GM23248 (cell line): Measurements from ENCODE around the gene OBI1. TPM values are rescaled to one million over a fixed set of nuclear protein-coding genes. Genes with fewer than 3 reads are reported as not detected.

Source experiments
- DNase-seq: peaks from one replicate; pipeline ENCODE4 v3.0.0-alpha.2; 2015
- H2AFZ ChIP-seq: fragments of 200-600 bp; sonication (generic); 2 replicates; pipeline ENCODE4 v1.6.1; 2016; ENCODE audit warnings: antibody characterized with exemption
- H3F3A ChIP-seq: fragments of 200-600 bp; sonication (generic); 2 replicates; pipeline ENCODE4 v1.6.1; 2016; ENCODE audit warnings: mild to moderate bottlenecking, antibody characterized with exemption, mixed run types; ENCODE audit not compliant: insufficient read depth
- H3K27ac ChIP-seq: fragments of 200-600 bp; sonication (generic); 2 replicates; pipeline ENCODE4 v1.5.1; 2016; ENCODE audit warnings: mild to moderate bottlenecking
- H3K27me3 ChIP-seq: fragments of 200-600 bp; sonication (generic); replicated peaks from 2 replicates; pipeline ENCODE4 v1.6.1; 2016; ENCODE audit warnings: mild to moderate bottlenecking; ENCODE audit not compliant: insufficient read depth
- H3K36me3 ChIP-seq: fragments of 200-600 bp; sonication (generic); 2 replicates; pipeline ENCODE4 v1.6.1; 2016; ENCODE audit warnings: low read depth, mild to moderate bottlenecking
- H3K4me1 ChIP-seq: fragments of 200-600 bp; sonication (generic); 2 replicates; pipeline ENCODE4 v1.6.1; 2016; ENCODE audit warnings: mild to moderate bottlenecking; ENCODE audit not compliant: insufficient read depth
- H3K4me2 ChIP-seq: fragments of 200-600 bp; sonication (generic); one replicate; pipeline ENCODE4 v1.6.1; 2016; ENCODE audit warnings: mild to moderate bottlenecking; ENCODE audit not compliant: unreplicated experiment
- H3K4me3 ChIP-seq: fragments of 200-600 bp; sonication (generic); 2 replicates; pipeline ENCODE4 v1.5.1; 2016; ENCODE audit warnings: mild to moderate bottlenecking
- H3K79me2 ChIP-seq: fragments of 200-600 bp; sonication (generic); 2 replicates; pipeline ENCODE4 v1.6.1; 2016; ENCODE audit warnings: mild to moderate bottlenecking; ENCODE audit not compliant: insufficient read depth
- H3K9ac ChIP-seq: fragments of 200-600 bp; sonication (generic); 2 replicates; pipeline ENCODE4 v1.6.1; 2016; ENCODE audit warnings: mild to moderate bottlenecking
- H3K9me2 ChIP-seq: fragments of 200-600 bp; sonication (generic); 2 replicates; pipeline ENCODE4 v1.6.1; 2016; ENCODE audit warnings: mixed run types, mild to moderate bottlenecking, moderate library complexity; ENCODE audit not compliant: insufficient read depth
- H3K9me3 ChIP-seq: fragments of 200-600 bp; sonication (generic); one replicate; pipeline ENCODE4 v1.6.1; 2017; ENCODE audit warnings: low read depth
- H4K20me1 ChIP-seq: fragments of 200-600 bp; sonication (generic); 2 replicates; pipeline ENCODE4 v1.6.0; 2016; ENCODE audit not compliant: insufficient read depth
- EZH2 ChIP-seq: fragments of 200-600 bp; sonication (generic); IDR thresholded peaks from 2 replicates; pipeline ENCODE4 v1.6.1; 2018; ENCODE audit warnings: antibody characterized with exemption, mild to moderate bottlenecking; ENCODE audit not compliant: insufficient read depth, poor library complexity, severe bottlenecking
- EZH2phosphoT487 ChIP-seq: fragments of 200-600 bp; sonication (generic); IDR thresholded peaks from 2 replicates; pipeline ENCODE4 v1.6.1; 2018; ENCODE audit warnings: antibody characterized with exemption, moderate library complexity, mild to moderate bottlenecking, low read depth; ENCODE audit not compliant: insufficient read depth
- WGBS, 2 experiments: methylation state at CpG; one replicate each; pipeline ENCODE4 v1.1.6; 2015 to 2017; ENCODE audit warnings: low lambda C conversion rate in 2 of 2, low coverage in 1 of 2; ENCODE audit errors: missing lambda C conversion rate in 2 of 2; 5-methylcytosine and 5-hydroxymethylcytosine counted together
- in situ Hi-C: fragments of 300-500 bp; cut with MboI; formaldehyde crosslinking; loops from 2 replicates; pipeline ENCODE4 v1.15.0; 2020
- polyA plus RNA-seq: library from polyadenylated mRNA; unstranded; fragments of >200 nt; fragmentation: Nextera tagmentation; extraction: Ambion mirVana; gene quantifications from 2 replicates; pipeline ENCODE4 v1.2.1, GENCODE V29; 2016
- total RNA-seq: library from RNA; depleted of rRNA; stranded (reverse); fragments of >200 nt; shearing (Covaris generic); gene quantifications from 2 replicates; pipeline ENCODE4 v1.2.3, GENCODE V29; 2014

OBI1 gene
- total and polyA plus RNA-seq, 2 experiments from 2014 or later = 7.9 to 10.6 TPM

GRCh38 chr13:78597602-78597932 lies 61.4 kb downstream of the OBI1 start:
- Histone ChIP-seq H3K27me3 (peaks cover 91% of the 10 kb centered on the region), H3K9me2 (no peaks in the 10 kb centered on the region), H3K9ac (no peak overlapping the region), H4K20me1 (no peaks in the 10 kb centered on the region), H2AFZ (no peak overlapping the region), H3K4me1 (no peaks in the 10 kb centered on the region), H3K36me3 (no peaks in the 10 kb centered on the region), H3K27ac (no peak overlapping the region), H3F3A (no peaks in the 10 kb centered on the region), H3K4me3 (no peak overlapping the region), H3K9me3 (no peaks in the 10 kb centered on the region), H3K79me2 (no peaks in the 10 kb centered on the region), H3K4me2 (no peak overlapping the region)
- WGBS, 2 experiments = 13 to 16% methylated on average over 7 of the region's 7 CpGs
- in situ Hi-C loops = no loop called here
- DNase-seq = no peak
- TF ChIP-seq EZH2phosphoT487 (0 out of 2 replicates have a peak, but pooled peaks have one; percentile 11), EZH2 (peak; percentile 48)

GRCh38 chr13:78596736-78597601 lies 62.0 kb downstream of the OBI1 start:
- Histone ChIP-seq H3K9me2 (no peaks in the 10 kb centered on the region), H3K27me3 (peaks cover 94% of the 10 kb centered on the region), H3K79me2 (no peaks in the 10 kb centered on the region), H3K36me3 (no peaks in the 10 kb centered on the region), H3K4me1 (no peaks in the 10 kb centered on the region), H3K4me3 (no peak overlapping the region), H3F3A (no peaks in the 10 kb centered on the region), H4K20me1 (no peaks in the 10 kb centered on the region), H3K9ac (no peak overlapping the region), H2AFZ (no peak overlapping the region), H3K9me3 (no peaks in the 10 kb centered on the region), H3K27ac (no peak overlapping the region), H3K4me2 (no peak overlapping the region)
- DNase-seq = no peak
- in situ Hi-C loops = no loop called here
- 5% methylated on average over 50 of the region's 50 CpGs for WGBS, 2 experiments
- TF ChIP-seq EZH2 (peak; percentile 92), EZH2phosphoT487 (0 out of 2 replicates have a peak, but pooled peaks have one; percentile 15)

- TF ChIP-seq EZH2 = no peak
- no peak overlapping the region for H3K4me2 ChIP-seq
- no peak for DNase-seq
- H4K20me1 ChIP-seq = no peaks in the 10 kb centered on the region
- H3K9me3 ChIP-seq = no peaks in the 10 kb centered on the region
- H3K36me3 ChIP-seq = no peaks in the 10 kb centered on the region
- H3K4me3 ChIP-seq = no peak overlapping the region
- in situ Hi-C loops = no loop called here
- no peaks in the 10 kb centered on the region for H3K79me2 ChIP-seq
- no peak overlapping the region for H2AFZ ChIP-seq
- H3F3A ChIP-seq = no peaks in the 10 kb centered on the region
- H3K9ac ChIP-seq = no peak overlapping the region
- peaks cover 97% of the 10 kb centered on the region for H3K27me3 ChIP-seq
- WGBS, 2 experiments = 10 to 11% methylated on average over 19 to 22 of the region's 22 CpGs
- H3K27ac ChIP-seq = no peak overlapping the region
- no peaks in the 10 kb centered on the region for H3K4me1 ChIP-seq
- H3K9me2 ChIP-seq = no peaks in the 10 kb centered on the region
Measured at GRCh38 chr13:78596399-78596735, 62.6 kb downstream of the OBI1 start.

GRCh38 chr13:78595495-78596398 lies 63.2 kb downstream of the OBI1 start:
- Histone ChIP-seq H3K4me1 (no peaks in the 10 kb centered on the region), H3K9ac (no peak overlapping the region), H3K27me3 (peaks cover 97% of the 10 kb centered on the region), H3F3A (no peaks in the 10 kb centered on the region), H3K9me2 (no peaks in the 10 kb centered on the region), H4K20me1 (no peaks in the 10 kb centered on the region), H3K4me3 (no peak overlapping the region), H3K36me3 (no peaks in the 10 kb centered on the region), H2AFZ (no peak overlapping the region), H3K27ac (no peak overlapping the region), H3K4me2 (no peak overlapping the region), H3K9me3 (no peaks in the 10 kb centered on the region), H3K79me2 (no peaks in the 10 kb centered on the region)
- in situ Hi-C loops = no loop called here
- no peak for DNase-seq
- 13 to 17% methylated on average over 52 to 65 of the region's 65 CpGs for WGBS, 2 experiments
- TF ChIP-seq EZH2 = peak; percentile 68
- no peak for TF ChIP-seq EZH2phosphoT487
